ENCODE data around the gene SUMO2. TPM values are rescaled to one million over a fixed set of nuclear protein-coding genes. Genes with fewer than 3 reads are reported as not detected.

The SUMO2 gene
- 10 to 100 TPM; 52.0 to 73.9 (median 70.8) TPM for total RNA-seq

GRCh38 chr17:75182569-75183436 is at the start of gene SUMO2:
Gene SUMO2 (minus strand): TSS chr17:75182959. CDS start chr17:75182834, 125 bp downstream.
- Histone ChIP-seq H3K27me3 (no peaks in the 10 kb centered on the region), H3K4me3 (peak within 1 kb of the TSS; percentile 83), H3K36me3 (peaks cover 17% of the 10 kb centered on the region), H3K9me3 (no peaks in the 10 kb centered on the region), H3K4me1 (peaks cover 37% of the 10 kb centered on the region), H3K27ac (peak within 1 kb of the TSS; percentile 100)
- DNase-seq (ENCODE audit: low spot score in 2 of 2), result peak; percentile 95 to 97
- TF ChIP-seq POLR2AphosphoS5 (IDR thresholded peaks at IDR 0.05) (peak in 2 of 3 donors; percentile 26 to 76), CTCF (IDR thresholded peaks at IDR 0.05) (peak in 1 of 2 donors; percentile 65), EP300 (IDR thresholded peaks at IDR 0.05) (no peak), POLR2A (IDR thresholded peaks at IDR 0.05) (peak in 1 of 2 donors; percentile 78)
- 2% methylated on average over 29 of the region's 92 CpGs for WGBS

GRCh38 chr17:75231741-75232464 is 49.1 kb upstream of the SUMO2 start:
- Histone ChIP-seq H3K27ac (no peak overlapping the region), H3K27me3 (no peaks in the 10 kb centered on the region), H3K36me3 (peaks cover 81% of the 10 kb centered on the region), H3K4me1 (no peaks in the 10 kb centered on the region), H3K9me3 (no peaks in the 10 kb centered on the region), H3K4me3 (no peak overlapping the region)
- no peak for TF ChIP-seq POLR2A (IDR thresholded peaks at IDR 0.05)
- no peak for TF ChIP-seq EP300 (IDR thresholded peaks at IDR 0.05)
- TF ChIP-seq POLR2AphosphoS5 (IDR thresholded peaks at IDR 0.05), result no peak
- TF ChIP-seq CTCF (IDR thresholded peaks at IDR 0.05), result no peak
- DNase-seq (ENCODE audit: low spot score in 2 of 2), result no peak
- 93% methylated on average over 17 of the region's 18 CpGs for WGBS

GRCh38 chr17:75231071-75231470 is 48.3 kb upstream of the SUMO2 start:
- peaks cover 82% of the 10 kb centered on the region for H3K36me3 ChIP-seq
- TF ChIP-seq POLR2AphosphoS5 (IDR thresholded peaks at IDR 0.05) (no peak), EP300 (IDR thresholded peaks at IDR 0.05) (no peak), POLR2A (IDR thresholded peaks at IDR 0.05) (no peak), CTCF (IDR thresholded peaks at IDR 0.05) (no peak)
- no peak overlapping the region for H3K27ac ChIP-seq
- no peak for DNase-seq (ENCODE audit: low spot score in 2 of 2)
- no peaks in the 10 kb centered on the region for H3K27me3 ChIP-seq
- 89% methylated on average over 8 of the region's 8 CpGs for WGBS
- no peak overlapping the region for H3K4me3 ChIP-seq
- no peaks in the 10 kb centered on the region for H3K9me3 ChIP-seq
- no peaks in the 10 kb centered on the region for H3K4me1 ChIP-seq

GRCh38 chr17:75228847-75229246 is 46.1 kb upstream of the SUMO2 start:
- TF ChIP-seq CTCF (IDR thresholded peaks at IDR 0.05) (no peak), POLR2A (IDR thresholded peaks at IDR 0.05) (no peak), POLR2AphosphoS5 (IDR thresholded peaks at IDR 0.05) (no peak), EP300 (IDR thresholded peaks at IDR 0.05) (no peak)
- 83% methylated on average over 4 of the region's 4 CpGs for WGBS
- Histone ChIP-seq H3K36me3 (peaks cover 81% of the 10 kb centered on the region), H3K27ac (peak overlapping the region; percentile 22), H3K4me3 (no peak overlapping the region), H3K27me3 (no peaks in the 10 kb centered on the region), H3K4me1 (no peaks in the 10 kb centered on the region), H3K9me3 (no peaks in the 10 kb centered on the region)
- no peak for DNase-seq (ENCODE audit: low spot score in 2 of 2)

GRCh38 chr17:75228305-75228704 is 45.5 kb upstream of the SUMO2 start:
- H3K36me3 ChIP-seq, result peaks cover 79% of the 10 kb centered on the region

More at GRCh38 chr17:75228305-75228704, 45.5 kb upstream of the SUMO2 start:
- no peak for DNase-seq (ENCODE audit: low spot score in 2 of 2)
- WGBS, result 61% methylated on average over 2 of the region's 2 CpGs
- H3K9me3 ChIP-seq, result no peaks in the 10 kb centered on the region
- peak overlapping the region; percentile 22 for H3K27ac ChIP-seq
- H3K27me3 ChIP-seq, result no peaks in the 10 kb centered on the region
- H3K4me1 ChIP-seq, result no peaks in the 10 kb centered on the region
- TF ChIP-seq POLR2AphosphoS5 (IDR thresholded peaks at IDR 0.05), result no peak
- no peak for TF ChIP-seq POLR2A (IDR thresholded peaks at IDR 0.05)
- TF ChIP-seq EP300 (IDR thresholded peaks at IDR 0.05), result no peak
- no peak for TF ChIP-seq CTCF (IDR thresholded peaks at IDR 0.05)
- H3K4me3 ChIP-seq, result no peak overlapping the region

Measured in suprapubic skin (tissue), 4 donors.